IgD-negative memory B cell (primary cell): Measurements from ENCODE around the gene GFPT1. TPM values are rescaled to one million over a fixed set of nuclear protein-coding genes. Genes with fewer than 3 reads are reported as not detected.

Source experiments
- H3K27ac Mint-ChIP-seq, 3 donors: one replicate each; pipeline ENCODE4 v1.8.0; 2020 to 2022; ENCODE audit warnings: mild to moderate bottlenecking in 3 of 3, mixed read lengths in 3 of 3, moderate library complexity in 1 of 3
- H3K27me3 Mint-ChIP-seq: one replicate; pipeline ENCODE4 v1.8.0; 2021; ENCODE audit warnings: mixed read lengths
- H3K36me3 Mint-ChIP-seq: one replicate; pipeline ENCODE4 v1.8.0; 2020; ENCODE audit warnings: mild to moderate bottlenecking, mixed read lengths
- H3K4me1 Mint-ChIP-seq, 3 donors: one replicate each; pipeline ENCODE4 v1.8.0; 2020 to 2022; ENCODE audit warnings: mixed read lengths in 3 of 3, mild to moderate bottlenecking in 1 of 3
- H3K4me3 Mint-ChIP-seq, 4 donors: one replicate each; pipeline ENCODE4 v1.8.0; 2020 to 2022; ENCODE audit warnings: mild to moderate bottlenecking in 4 of 4, mixed read lengths in 4 of 4, moderate library complexity in 3 of 4
- H3K9me3 Mint-ChIP-seq, 3 donors: one replicate each; pipeline ENCODE4 v1.8.0; 2020 to 2021; ENCODE audit warnings: mixed read lengths in 3 of 3, mild to moderate bottlenecking in 1 of 3
- polyA plus RNA-seq: library from polyadenylated mRNA; unstranded; fragments of 300-500 nt; fragmentation: Illumina TruSeq; gene quantifications from one replicate; pipeline ENCODE4 v1.2.3, GENCODE V29; 2021

The GFPT1 gene
- polyA plus RNA-seq, 1 donor from 2014 or later, result 6.4 TPM

GRCh38 chr2:69299772-69300516, 87.1 kb downstream of the GFPT1 start:
- Mint-ChIP-seq H3K27me3 (peaks cover 19% of the 10 kb centered on the region), H3K4me1 (no peaks in the 10 kb centered on the region), H3K4me3 (no peak overlapping the region), H3K36me3 (no peaks in the 10 kb centered on the region), H3K27ac (peak overlapping the region in 1 of 3 donors; percentile 32), H3K9me3 (peaks cover 0 to 4% (median 3%) of the 10 kb centered on the region in 3 donors)

- Mint-ChIP-seq H3K36me3 (no peaks in the 10 kb centered on the region), H3K9me3 (peaks cover 0 to 4% (median 0%) of the 10 kb centered on the region in 3 donors), H3K4me1 (no peaks in the 10 kb centered on the region), H3K27me3 (peaks cover 14% of the 10 kb centered on the region), H3K4me3 (no peak overlapping the region), H3K27ac (no peak overlapping the region)
These were observed 88.2 kb downstream of the GFPT1 start for GRCh38 chr2:69298862-69299261.

GRCh38 chr2:69298261-69298660, 88.8 kb downstream of the GFPT1 start:
- no peaks in the 10 kb centered on the region for H3K36me3 Mint-ChIP-seq
- H3K4me1 Mint-ChIP-seq, result no peaks in the 10 kb centered on the region
- H3K4me3 Mint-ChIP-seq, result no peak overlapping the region
- peaks cover 0 to 4% (median 0%) of the 10 kb centered on the region in 3 donors for H3K9me3 Mint-ChIP-seq
- peaks cover 13% of the 10 kb centered on the region for H3K27me3 Mint-ChIP-seq
- H3K27ac Mint-ChIP-seq, result no peak overlapping the region

- peaks cover 0 to 2% (median 0%) of the 10 kb centered on the region in 3 donors for H3K9me3 Mint-ChIP-seq
- H3K4me3 Mint-ChIP-seq, result peak overlapping the region in 1 of 4 donors; percentile 21
- no peak overlapping the region for H3K27ac Mint-ChIP-seq
- peaks cover 9% of the 10 kb centered on the region for H3K27me3 Mint-ChIP-seq
- no peaks in the 10 kb centered on the region for H3K36me3 Mint-ChIP-seq
- H3K4me1 Mint-ChIP-seq, result no peaks in the 10 kb centered on the region
These were observed 89.8 kb downstream of the GFPT1 start for GRCh38 chr2:69297216-69297615.

- H3K36me3 Mint-ChIP-seq, result no peaks in the 10 kb centered on the region
- no peaks in the 10 kb centered on the region for H3K4me1 Mint-ChIP-seq
- H3K27me3 Mint-ChIP-seq, result peaks cover 6% of the 10 kb centered on the region
- H3K27ac Mint-ChIP-seq, result no peak overlapping the region
- H3K9me3 Mint-ChIP-seq, result no peaks in the 10 kb centered on the region
- H3K4me3 Mint-ChIP-seq, result no peak overlapping the region
These were observed 90.6 kb downstream of the GFPT1 start for GRCh38 chr2:69296421-69296820.

GRCh38 chr2:69292256-69292655, 94.8 kb downstream of the GFPT1 start:
- H3K9me3 Mint-ChIP-seq, result no peaks in the 10 kb centered on the region
- no peaks in the 10 kb centered on the region for H3K36me3 Mint-ChIP-seq
- no peak overlapping the region for H3K27ac Mint-ChIP-seq
- no peaks in the 10 kb centered on the region for H3K4me1 Mint-ChIP-seq
- peaks cover 11% of the 10 kb centered on the region for H3K27me3 Mint-ChIP-seq
- no peak overlapping the region for H3K4me3 Mint-ChIP-seq

- Mint-ChIP-seq H3K9me3 (no peaks in the 10 kb centered on the region), H3K4me1 (no peaks in the 10 kb centered on the region), H3K27me3 (peaks cover 11% of the 10 kb centered on the region), H3K4me3 (no peak overlapping the region), H3K27ac (no peak overlapping the region), H3K36me3 (no peaks in the 10 kb centered on the region)
These were observed 95.3 kb downstream of the GFPT1 start for GRCh38 chr2:69291721-69292120.

GRCh38 chr2:69291004-69291650, 95.9 kb downstream of the GFPT1 start:
- Mint-ChIP-seq H3K36me3 (no peaks in the 10 kb centered on the region), H3K4me3 (no peak overlapping the region), H3K9me3 (no peaks in the 10 kb centered on the region), H3K27me3 (peaks cover 11% of the 10 kb centered on the region), H3K4me1 (no peaks in the 10 kb centered on the region), H3K27ac (no peak overlapping the region)

- Mint-ChIP-seq H3K4me1 (no peaks in the 10 kb centered on the region), H3K9me3 (no peaks in the 10 kb centered on the region), H3K27me3 (peaks cover 8% of the 10 kb centered on the region), H3K27ac (no peak overlapping the region), H3K4me3 (no peak overlapping the region), H3K36me3 (no peaks in the 10 kb centered on the region)
These were observed 98.6 kb downstream of the GFPT1 start for GRCh38 chr2:69288429-69288828.

GRCh38 chr2:69287544-69287943, 99.5 kb downstream of the GFPT1 start:
- Mint-ChIP-seq H3K36me3 (no peaks in the 10 kb centered on the region), H3K27ac (no peak overlapping the region), H3K4me3 (no peak overlapping the region), H3K4me1 (no peaks in the 10 kb centered on the region), H3K27me3 (peaks cover 8% of the 10 kb centered on the region), H3K9me3 (no peaks in the 10 kb centered on the region)

GRCh38 chr2:69285379-69285894, 101.6 kb downstream of the GFPT1 start:
- Mint-ChIP-seq H3K4me1 (no peaks in the 10 kb centered on the region), H3K36me3 (no peaks in the 10 kb centered on the region), H3K27ac (no peak overlapping the region), H3K9me3 (no peaks in the 10 kb centered on the region), H3K27me3 (peaks cover 9% of the 10 kb centered on the region), H3K4me3 (no peak overlapping the region)

GRCh38 chr2:69280796-69281412, 106.1 kb downstream of the GFPT1 start:
- H3K27me3 Mint-ChIP-seq, result peaks cover 13% of the 10 kb centered on the region
- H3K27ac Mint-ChIP-seq, result no peak overlapping the region
- no peaks in the 10 kb centered on the region for H3K4me1 Mint-ChIP-seq
- no peaks in the 10 kb centered on the region for H3K9me3 Mint-ChIP-seq
- H3K4me3 Mint-ChIP-seq, result no peak overlapping the region
- no peaks in the 10 kb centered on the region for H3K36me3 Mint-ChIP-seq

- no peak overlapping the region for H3K4me3 Mint-ChIP-seq
- no peak overlapping the region for H3K27ac Mint-ChIP-seq
- no peaks in the 10 kb centered on the region for H3K9me3 Mint-ChIP-seq
- no peaks in the 10 kb centered on the region for H3K36me3 Mint-ChIP-seq
- peaks cover 13% of the 10 kb centered on the region for H3K27me3 Mint-ChIP-seq
- H3K4me1 Mint-ChIP-seq, result no peaks in the 10 kb centered on the region
These were observed 106.9 kb downstream of the GFPT1 start for GRCh38 chr2:69279931-69280681.

- H3K4me1 Mint-ChIP-seq, result no peaks in the 10 kb centered on the region
- H3K27ac Mint-ChIP-seq, result no peak overlapping the region
- peaks cover 13% of the 10 kb centered on the region for H3K27me3 Mint-ChIP-seq
- no peaks in the 10 kb centered on the region for H3K9me3 Mint-ChIP-seq
- no peaks in the 10 kb centered on the region for H3K36me3 Mint-ChIP-seq
- H3K4me3 Mint-ChIP-seq, result no peak overlapping the region
These were observed 107.8 kb downstream of the GFPT1 start for GRCh38 chr2:69279211-69279610.

- Mint-ChIP-seq H3K27me3 (peaks cover 13% of the 10 kb centered on the region), H3K9me3 (no peaks in the 10 kb centered on the region), H3K27ac (no peak overlapping the region), H3K4me3 (no peak overlapping the region), H3K4me1 (no peaks in the 10 kb centered on the region), H3K36me3 (no peaks in the 10 kb centered on the region)
These were observed 108.7 kb downstream of the GFPT1 start for GRCh38 chr2:69278366-69278765.
